Measurements from ENCODE around the gene ATXN7. TPM values are rescaled to one million over a fixed set of nuclear protein-coding genes. Genes with fewer than 3 reads are reported as not detected.

Gene ATXN7
- total RNA-seq, 4 donors from 2014 or later: 21.4 to 88.6 (median 36.1) TPM

DNA sequence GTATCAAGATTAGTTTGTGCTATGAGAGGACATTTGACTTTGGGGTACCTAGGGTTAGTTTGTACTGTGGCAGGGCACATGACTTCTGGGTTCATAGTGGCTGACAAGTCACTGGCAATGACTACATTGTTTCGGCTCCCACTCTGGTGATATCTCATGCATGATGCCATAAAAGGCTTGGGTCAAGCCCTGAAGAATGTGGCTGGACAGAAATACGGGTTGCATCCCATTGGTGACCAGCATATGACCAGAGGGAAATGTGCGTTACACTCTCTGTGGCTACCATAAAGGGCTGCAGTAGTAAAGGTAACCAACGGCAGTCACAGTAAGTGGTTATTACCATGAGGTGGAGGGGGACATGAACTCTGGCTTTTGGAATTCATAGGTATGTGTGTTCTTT lies 18.5 kb upstream of the ATXN7 start:
- DNase-seq (ENCODE audit: low spot score in 2 of 2): no peak
- TF ChIP-seq, protein P1, sequence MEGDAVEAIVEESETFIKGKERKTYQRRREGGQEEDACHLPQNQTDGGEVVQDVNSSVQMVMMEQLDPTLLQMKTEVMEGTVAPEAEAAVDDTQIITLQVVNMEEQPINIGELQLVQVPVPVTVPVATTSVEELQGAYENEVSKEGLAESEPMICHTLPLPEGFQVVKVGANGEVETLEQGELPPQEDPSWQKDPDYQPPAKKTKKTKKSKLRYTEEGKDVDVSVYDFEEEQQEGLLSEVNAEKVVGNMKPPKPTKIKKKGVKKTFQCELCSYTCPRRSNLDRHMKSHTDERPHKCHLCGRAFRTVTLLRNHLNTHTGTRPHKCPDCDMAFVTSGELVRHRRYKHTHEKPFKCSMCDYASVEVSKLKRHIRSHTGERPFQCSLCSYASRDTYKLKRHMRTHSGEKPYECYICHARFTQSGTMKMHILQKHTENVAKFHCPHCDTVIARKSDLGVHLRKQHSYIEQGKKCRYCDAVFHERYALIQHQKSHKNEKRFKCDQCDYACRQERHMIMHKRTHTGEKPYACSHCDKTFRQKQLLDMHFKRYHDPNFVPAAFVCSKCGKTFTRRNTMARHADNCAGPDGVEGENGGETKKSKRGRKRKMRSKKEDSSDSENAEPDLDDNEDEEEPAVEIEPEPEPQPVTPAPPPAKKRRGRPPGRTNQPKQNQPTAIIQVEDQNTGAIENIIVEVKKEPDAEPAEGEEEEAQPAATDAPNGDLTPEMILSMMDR (IDR thresholded peaks at IDR 0.05): no peak
- TF ChIP-seq POLR2A (IDR thresholded peaks at IDR 0.05): no peak
- intact Hi-C loops (cut with DNase I; ENCODE audit: low total_unique reads): loop anchor here (10.0 kb wide), 1 partner anchor 150 kb away; no protein-coding TSS in a partner anchor
- WGBS, 2 donors: 83 to 91% methylated on average over 4 of the region's 4 CpGs
- H3K4me3 ChIP-seq (ENCODE audit: low read depth, poor library complexity, severe bottlenecking): no peak overlapping the region

DNA sequence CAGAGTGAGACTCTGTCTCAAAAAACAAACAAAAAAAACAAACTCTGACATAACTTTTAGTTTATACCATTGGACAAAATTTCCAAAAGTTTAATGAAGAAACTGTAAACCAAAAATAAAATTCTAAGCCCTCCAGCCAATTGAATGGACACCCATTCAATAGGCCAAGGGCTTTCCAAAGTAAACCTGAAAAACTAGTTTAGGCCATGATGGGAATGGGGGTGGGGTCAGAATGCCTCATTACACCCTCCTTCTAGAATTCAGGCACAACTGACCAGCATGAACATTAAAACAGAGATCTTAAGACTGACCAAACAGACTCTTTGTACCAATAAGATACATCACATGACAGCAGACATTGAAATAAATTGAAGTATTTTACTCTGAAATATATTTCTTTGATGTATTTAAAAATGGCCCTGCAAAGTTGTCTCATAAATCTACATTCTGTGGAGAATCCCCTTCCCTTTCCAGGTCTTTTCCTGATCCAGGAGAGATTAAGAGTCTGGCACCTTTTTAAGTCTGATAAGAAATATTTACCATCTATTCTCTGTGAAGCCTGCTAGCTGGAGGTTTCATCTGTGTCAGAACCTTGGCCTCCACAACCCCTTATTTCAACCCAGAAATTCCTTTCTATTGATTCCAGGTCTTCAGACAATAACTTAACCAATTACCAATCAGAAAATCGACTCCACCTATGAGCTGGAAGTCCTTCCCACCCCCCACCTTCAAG lies 15.8 kb upstream of the ATXN7 start:
- 45 to 61% methylated on average over 1 of the region's 1 CpG for WGBS, 2 donors
- TF ChIP-seq, protein P1 (IDR thresholded peaks at IDR 0.05): no peak
- intact Hi-C loops (cut with DNase I; ENCODE audit: low total_unique reads): loop anchor here (10.0 kb wide), 1 partner anchor 147 kb away; no protein-coding TSS in a partner anchor
- DNase-seq (ENCODE audit: low spot score in 2 of 2): no peak
- H3K4me3 ChIP-seq (ENCODE audit: low read depth, poor library complexity, severe bottlenecking): no peak overlapping the region

DNA sequence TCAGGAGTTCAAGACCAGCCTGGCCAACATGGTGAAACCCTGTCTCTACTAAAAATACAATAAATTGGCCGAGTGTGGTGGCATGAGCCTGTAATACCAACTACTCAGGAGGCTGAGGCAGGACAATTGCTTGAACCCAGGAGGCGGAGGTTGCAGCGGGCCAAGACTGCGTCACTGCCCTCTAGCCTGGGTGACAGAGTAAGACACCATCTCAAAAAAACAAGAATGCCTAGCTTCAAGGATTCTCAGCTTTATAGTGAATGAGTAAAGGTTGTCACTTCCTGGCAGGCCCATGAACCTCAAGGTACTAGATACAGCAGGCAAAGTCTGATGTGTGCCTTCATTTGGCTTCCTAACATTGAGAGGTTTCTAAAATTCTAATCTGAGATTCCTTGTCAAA lies 14.5 kb upstream of the ATXN7 start:
- TF ChIP-seq POLR2A (IDR thresholded peaks at IDR 0.05): no peak
- TF ChIP-seq, protein P1 (IDR thresholded peaks at IDR 0.05): no peak
- 93 to 97% methylated on average over 4 of the region's 4 CpGs for WGBS, 2 donors
- no peak for DNase-seq (ENCODE audit: low spot score in 2 of 2)
- intact Hi-C loops (cut with DNase I; ENCODE audit: low total_unique reads): loop anchor here (10.0 kb wide), 1 partner anchor 146 kb away; no protein-coding TSS in a partner anchor
- H3K4me3 ChIP-seq (ENCODE audit: low read depth, poor library complexity, severe bottlenecking): no peak overlapping the region

DNA sequence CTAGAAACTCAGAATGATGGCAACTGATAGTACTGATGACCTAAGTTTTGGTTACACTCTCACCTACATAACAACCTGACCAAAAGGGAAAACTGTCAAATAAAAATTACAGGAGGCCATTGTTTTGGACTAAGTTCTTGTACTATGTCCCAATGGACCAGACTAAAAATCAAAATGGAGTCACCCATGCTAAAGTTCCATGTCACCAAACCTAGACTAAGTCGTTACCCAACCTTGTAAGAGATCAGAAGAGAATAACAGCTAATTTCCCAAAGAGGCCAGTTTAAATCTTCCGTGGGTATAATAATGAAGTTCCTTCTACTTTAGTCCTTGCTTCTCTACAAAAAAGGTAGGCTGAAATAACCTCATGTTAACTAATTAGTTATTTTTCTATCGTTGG lies 12.4 kb upstream of the ATXN7 start:
- 97 to 99% methylated on average over 3 of the region's 3 CpGs for WGBS, 2 donors
- intact Hi-C loops (cut with DNase I; ENCODE audit: low total_unique reads): no loop called here
- TF ChIP-seq, protein P1 (IDR thresholded peaks at IDR 0.05): no peak
- no peak for TF ChIP-seq POLR2A (IDR thresholded peaks at IDR 0.05)
- no peak overlapping the region for H3K4me3 ChIP-seq (ENCODE audit: low read depth, poor library complexity, severe bottlenecking)
- no peak for DNase-seq (ENCODE audit: low spot score in 2 of 2)

DNA sequence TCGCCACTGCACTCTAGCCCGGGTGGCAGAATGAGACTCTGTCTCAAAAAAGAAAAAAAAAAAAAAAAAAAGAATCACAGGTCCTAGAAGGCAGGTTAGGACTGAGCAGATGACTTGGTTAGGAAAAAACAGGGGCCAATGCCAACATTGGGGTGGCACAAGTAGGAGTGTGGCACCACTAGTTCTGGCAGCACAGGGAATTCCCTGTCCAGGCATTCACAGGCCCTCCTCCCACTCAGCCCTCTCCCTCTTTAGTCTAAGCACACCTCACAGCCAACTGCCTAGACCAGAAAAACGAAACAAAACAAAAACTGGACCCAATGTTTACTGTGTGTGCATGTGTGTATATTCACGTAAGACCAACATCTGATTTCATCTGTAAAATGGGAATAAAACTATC lies 10.6 kb upstream of the ATXN7 start:
- no peak for TF ChIP-seq POLR2A (IDR thresholded peaks at IDR 0.05)
- TF ChIP-seq, protein P1 (IDR thresholded peaks at IDR 0.05): no peak
- H3K4me3 ChIP-seq (ENCODE audit: low read depth, poor library complexity, severe bottlenecking): no peak overlapping the region
- intact Hi-C loops (cut with DNase I; ENCODE audit: low total_unique reads): no loop called here
- no peak for DNase-seq (ENCODE audit: low spot score in 2 of 2)
- 78 to 87% methylated on average over 4 of the region's 4 CpGs for WGBS, 2 donors
